HG03565 (cell line): ENCODE data around the gene LRMDA.

Source experiments
- ATAC-seq: cut with Tn5 transposase; IDR thresholded peaks from one replicate; pipeline ENCODE4 v1.9.1; 2021; ENCODE audit warnings: mild to moderate bottlenecking, moderate library complexity; ENCODE audit not compliant: unreplicated experiment

The LRMDA gene

DNA sequence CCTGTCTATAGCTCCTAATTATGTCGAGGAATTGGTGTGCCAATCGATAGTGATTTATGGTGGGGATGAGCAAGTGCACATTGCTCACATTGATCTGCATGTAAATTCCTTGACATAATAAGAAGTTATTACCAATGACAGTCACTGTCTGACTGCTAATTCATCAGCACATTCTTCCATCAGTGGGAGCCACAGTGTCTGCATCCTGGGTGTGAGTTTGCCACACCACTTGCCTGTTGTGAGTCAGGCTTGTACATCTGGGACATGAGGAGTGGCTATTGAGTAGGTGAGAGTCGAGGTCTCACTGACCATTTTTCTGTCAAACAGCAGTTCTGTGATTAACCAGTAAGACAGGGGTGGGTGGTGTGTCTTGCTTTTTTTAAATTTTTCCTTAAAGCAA, 263.4 kb downstream of the LRMDA start:
- no peak for ATAC-seq

DNA sequence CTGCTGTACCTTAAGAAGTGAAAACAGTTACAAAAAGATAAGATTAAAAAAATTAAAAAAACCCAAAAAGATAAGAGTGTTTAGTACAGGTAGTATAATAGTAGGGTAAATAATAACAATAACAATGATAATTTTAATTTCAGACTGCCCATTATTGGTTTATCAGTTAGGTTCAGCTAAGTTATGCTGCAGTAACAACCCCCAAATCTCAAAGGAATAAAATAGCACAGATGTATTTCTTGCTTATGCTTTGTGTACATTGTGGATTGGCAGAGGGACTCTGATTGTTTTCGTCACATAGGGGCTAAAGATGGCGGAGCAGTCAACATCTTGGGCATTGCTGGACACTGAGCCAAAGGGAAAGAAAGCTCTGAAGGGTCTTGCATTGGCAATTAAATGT, 264.6 kb downstream of the LRMDA start:
- ATAC-seq: no peak

DNA sequence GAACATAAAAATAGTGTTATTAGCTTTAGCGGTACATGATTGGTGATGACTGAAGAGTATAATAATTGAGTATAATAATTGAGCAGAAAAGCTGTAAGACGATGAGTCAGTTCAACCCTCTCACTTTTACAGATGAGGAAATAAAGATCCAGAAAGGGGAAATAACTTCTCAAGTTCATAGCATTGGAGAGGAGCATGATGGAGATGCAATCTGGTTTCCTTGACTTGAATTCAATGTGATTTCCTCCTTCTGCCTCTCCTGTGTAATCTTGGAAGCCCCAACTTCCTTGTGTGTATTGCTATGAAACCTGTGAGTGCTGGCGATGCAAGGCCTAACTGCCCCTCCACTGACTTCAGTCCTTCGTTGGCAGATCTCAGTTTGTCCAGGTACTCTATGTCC, 265.1 kb downstream of the LRMDA start:
- ATAC-seq: no peak

DNA sequence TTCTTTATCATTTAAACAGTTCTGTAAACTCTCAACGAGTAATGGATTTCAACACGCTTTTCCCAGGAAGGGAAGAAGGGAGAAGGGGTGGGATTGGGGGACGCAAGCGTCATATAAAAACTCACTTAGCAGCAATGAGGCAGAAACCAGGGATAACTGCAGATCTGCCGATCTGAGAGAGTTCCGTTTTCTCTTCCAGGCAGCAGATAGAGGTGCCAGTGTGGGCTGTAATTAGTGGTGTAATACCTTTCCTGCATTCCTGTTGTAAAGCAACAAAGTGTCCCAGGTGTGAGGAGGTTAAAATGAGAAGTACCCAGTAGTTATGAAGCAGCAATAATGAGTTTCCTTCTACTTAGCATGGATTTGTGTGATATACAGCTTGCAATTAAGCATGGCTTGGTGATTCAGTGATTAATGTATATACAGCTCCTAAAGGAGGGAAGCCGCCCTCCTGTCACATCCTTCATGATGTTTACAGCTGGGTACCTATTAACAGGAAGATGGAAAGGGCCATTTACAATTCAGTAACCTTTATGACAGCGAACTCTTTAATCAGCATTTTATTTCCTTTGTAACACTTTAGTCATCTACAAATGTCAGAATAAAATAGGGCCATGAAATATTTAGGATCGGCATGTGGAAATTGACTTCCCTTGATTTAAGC, 271.9 kb downstream of the LRMDA start:
- no peak for ATAC-seq

DNA sequence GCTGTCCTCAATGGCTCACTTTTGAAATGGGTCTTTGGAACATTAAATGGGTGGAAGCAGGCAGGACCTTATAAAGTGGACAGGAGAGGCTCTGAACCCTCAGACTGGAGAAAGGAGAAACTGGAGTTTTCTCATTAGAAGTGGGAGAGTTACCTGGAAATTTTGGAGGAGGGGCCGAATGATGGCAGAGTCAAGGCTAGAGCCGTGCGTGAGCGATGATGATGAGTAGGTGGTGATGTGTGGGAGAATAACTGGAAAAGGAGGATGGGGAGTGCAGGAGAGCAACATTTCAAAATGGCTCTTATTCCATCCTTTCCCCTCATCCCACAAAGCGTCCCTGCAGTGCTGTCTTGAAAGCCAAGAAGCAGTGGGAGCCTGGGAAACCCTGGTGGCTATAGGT, 274.0 kb downstream of the LRMDA start:
- ATAC-seq: no peak

DNA sequence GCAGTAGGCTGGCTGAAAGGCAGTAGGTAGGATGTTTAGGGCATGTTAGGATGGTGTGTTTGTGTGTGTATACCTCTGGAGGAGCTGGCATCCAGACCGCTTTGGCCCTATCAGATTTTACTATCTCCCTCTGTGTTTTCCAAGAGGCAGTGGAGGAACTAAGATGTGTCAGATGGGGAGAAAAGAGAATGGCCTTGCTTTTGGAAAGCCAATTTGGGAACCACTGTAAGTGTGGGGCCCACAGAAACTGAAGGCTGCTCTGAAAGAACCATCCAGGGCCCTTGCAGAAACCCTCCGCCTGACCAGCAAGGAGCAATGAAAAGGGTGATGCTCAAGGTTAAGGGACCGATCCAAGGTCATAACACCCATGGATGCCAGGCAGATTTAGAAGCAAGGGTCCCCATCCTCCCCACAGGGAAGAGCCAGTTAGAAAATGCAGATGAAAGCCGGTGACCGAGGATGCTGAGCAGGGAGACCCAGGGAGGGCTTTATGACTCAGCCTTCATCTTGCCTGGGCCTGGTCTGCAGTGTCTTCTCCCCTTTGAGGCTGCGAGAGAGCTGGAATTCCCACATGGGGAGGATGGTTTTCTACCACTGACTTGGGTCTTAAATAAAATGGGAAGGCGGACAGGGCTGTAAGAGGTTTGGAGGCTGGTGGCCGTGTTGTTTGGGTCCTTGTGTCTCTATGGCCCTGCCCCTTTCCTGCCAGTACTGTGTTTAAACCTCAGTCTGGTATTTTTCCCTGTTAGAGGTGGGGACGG, 275.8 kb downstream of the LRMDA start:
- no peak for ATAC-seq

DNA sequence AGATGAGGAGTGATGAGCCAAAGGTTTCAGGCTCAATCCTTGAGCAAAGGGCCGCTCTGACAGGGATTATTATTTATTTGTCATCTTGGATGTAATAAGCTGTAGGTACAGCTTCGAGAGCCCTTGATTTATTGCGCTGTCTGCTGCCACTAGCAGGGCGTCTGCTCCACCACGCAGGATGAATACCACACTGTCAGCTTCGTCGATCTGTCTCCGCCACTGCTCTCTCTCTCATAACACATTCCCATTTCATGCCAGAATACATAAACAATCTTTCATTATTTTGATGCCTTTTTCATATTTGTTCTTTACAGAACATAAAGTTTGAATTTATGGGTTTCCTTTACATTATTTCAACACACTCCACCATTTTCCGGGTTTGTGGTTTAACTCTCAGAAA, 276.6 kb downstream of the LRMDA start:
- ATAC-seq: no peak

DNA sequence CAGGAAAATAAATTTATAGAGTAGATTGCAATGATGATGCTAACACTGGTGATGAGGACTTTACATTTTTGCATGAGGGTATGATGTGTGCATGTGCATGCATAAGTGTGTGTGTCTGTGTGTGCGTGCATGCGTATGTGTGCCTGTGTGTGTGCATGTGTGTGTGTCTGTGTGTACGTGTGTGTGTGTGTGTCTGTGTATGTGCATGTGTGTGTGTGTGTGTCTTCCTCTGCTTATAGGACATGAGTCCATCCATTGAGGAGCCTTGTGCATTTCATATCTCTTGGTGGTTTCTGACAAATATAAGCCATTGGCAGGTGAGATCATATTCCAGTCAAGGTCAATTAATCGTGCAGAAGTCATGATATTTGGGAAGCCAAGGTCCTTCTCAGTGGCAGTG, 277.8 kb downstream of the LRMDA start:
- ATAC-seq: no peak

DNA sequence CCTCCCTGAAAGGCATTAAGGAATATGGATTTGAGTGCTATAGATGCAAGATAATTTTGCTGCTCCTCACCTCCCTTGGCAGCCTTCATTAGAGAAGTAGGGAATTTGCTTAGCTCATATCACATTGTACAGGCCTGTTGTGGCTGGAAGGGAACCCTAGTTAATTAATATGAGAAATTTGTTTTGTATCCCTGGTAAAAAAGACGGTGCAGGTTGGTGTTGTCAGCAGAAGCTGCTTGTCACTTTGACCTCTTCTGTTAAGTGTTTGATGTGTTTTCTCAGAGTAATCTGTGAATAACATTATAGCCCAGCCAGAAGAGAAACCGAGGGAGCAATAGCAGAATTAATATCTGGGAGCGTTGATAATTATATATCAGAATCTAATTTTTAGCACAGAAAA, 278.4 kb downstream of the LRMDA start:
- no peak for ATAC-seq

DNA sequence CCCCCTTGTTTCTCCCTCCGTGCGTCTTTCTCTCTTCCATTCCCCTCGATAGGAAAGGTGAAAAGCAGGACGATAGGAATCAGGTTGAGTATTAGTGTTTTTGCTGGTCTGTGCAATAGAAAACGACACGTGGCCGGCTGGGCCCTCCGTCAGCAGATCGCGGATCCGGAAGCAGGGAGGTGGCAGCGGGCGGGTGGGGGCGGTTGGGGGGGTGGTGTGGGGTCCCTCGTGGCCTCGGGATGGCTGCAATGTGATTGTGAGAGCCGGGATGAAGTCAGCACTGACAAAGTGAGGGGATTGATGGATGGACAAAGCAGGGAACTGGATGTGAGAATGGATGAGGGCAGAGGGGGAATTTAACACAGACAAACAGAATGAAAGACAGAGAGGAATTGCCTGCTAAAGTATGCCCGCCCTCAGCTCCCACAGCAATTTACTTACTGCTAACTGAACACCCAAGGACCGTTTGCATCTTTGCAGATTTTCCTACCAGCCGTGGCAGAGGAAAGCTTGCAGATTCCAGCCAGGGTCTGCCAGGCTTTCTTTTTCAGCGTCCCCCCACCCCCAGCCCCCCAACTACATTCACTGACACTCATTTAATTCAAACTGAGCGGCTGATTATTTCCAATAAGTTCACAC, 280.9 kb downstream of the LRMDA start:
- ATAC-seq: no peak

DNA sequence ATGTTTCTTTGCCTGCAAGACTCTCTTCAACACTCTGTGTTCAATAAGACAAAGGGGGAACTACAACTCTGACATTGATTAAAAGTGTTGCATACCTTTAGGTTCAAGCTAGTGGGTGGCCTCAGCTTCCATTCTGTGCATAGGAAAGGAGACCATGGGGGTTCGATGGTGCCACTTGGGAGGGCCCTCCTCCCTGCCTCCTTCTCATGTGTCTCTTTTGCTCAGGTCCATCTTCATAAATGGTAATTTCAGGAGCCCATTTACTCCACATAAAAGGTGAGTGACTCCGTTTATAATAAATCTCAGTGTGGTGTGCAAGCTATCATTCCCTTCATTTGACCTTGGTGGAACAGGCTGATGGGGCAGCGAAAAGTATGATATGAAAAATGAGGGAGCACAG, 285.1 kb downstream of the LRMDA start:
- no peak for ATAC-seq

DNA sequence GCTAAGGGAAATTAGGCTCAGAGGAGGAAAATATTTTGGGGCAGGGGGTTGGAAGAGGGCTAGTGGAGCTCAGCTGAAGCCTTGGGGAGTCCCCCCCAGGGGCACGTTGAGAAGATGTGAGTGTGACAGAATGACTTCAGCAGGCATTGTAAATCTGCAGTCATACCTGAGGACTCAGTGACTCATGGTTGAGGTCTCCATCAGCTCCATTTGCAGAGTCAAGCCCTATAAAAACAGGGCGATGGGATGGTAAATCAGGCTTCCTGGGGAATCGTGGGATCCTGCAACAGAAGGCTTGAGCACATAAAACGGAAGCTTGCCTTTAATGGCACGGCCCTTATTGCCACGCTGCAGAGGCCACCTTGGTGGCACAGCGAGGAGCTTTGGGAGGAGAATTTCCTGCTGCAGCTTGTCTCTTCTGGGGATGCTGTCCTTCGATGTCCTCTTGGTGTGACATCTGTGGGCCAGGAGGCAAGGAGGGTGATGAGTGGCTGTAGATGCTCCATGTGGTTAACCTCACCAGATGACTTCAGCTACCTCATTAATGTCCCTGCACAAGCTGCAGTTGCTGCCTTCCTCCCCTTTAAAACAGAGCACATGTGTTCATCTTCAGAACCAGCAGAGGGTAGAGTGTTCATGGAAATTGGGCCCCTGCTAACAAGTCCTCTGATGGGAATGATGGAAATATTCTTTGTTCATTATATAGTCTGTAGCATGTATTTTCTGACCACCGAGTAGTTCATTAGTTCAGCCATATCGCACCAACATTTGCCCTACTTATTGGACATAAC, 285.9 kb downstream of the LRMDA start:
- ATAC-seq: no peak

DNA sequence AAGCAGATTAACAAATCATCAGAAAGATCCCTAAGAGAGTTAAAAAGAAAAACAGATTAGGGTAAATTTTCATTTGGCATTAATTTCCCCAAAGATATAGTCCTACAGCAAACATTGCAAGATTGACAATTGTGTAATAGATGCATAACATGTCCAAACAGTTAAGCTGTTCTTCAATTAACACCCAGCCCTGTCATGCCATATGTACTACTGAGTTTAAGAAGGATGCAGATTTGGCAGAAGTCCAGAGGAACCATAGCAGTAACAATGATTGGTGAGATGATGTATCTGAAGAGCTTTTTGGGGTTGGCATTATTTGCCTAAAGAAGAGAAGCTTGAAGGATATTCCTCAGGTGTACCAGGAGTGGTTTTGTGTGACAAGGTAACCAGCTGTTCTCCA, 287.6 kb downstream of the LRMDA start:
- no peak for ATAC-seq

DNA sequence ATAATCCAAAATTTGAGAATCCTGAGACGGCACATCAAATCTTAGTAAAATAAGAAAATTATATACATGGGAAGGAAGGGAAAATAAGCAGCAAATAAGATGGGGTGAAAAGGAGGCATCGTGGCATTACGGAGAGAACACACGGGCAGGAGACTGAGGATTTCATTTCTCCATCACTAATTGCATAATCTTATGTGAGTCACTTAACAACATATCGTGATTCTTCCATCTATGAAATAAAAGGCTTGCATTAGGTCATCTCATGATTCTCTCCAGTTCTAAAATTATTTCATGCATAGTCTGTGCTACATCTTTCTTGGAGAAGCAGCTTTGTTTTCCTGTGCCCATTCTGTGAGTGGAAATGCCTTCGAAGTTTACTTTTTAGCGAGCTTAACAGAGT, 288.7 kb downstream of the LRMDA start:
- no peak for ATAC-seq

DNA sequence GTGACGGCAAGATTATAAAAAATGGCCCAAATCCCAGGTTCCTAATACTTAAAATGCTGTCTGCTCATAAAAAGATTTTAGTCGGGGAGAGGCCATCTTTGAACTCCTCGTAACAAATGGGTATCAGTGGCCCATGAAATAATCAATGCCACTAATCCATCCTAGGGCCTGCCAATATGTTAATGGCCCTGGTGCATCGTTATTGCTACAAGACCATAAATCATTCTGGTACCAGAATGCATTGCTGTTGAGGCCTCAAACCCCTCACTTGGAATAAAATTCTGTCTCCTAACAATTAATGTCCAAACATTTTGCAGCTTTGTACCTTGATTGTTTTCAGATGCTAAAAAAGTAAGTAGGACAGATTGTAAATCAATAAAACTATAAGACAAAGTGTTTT, 290.6 kb downstream of the LRMDA start:
- ATAC-seq: no peak

DNA sequence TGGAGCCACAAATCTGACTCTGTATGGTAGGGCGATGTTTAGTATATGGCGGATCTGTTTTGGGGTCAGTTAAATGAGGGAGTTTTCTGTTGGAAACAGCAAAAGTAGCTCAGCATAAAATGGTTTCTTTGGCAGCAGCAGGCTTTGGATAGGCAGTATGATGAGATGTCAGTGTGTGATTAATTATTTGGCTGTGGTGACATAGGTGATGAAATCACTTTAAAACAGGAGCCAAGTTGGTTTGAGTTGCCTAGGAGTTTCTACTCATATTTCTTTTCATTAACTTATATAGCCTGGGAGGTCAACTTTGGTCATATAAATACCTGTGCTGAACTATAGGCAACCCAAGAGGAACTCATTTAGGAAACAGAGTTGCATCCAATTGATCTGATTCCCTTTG, 291.2 kb downstream of the LRMDA start:
- ATAC-seq: no peak

DNA sequence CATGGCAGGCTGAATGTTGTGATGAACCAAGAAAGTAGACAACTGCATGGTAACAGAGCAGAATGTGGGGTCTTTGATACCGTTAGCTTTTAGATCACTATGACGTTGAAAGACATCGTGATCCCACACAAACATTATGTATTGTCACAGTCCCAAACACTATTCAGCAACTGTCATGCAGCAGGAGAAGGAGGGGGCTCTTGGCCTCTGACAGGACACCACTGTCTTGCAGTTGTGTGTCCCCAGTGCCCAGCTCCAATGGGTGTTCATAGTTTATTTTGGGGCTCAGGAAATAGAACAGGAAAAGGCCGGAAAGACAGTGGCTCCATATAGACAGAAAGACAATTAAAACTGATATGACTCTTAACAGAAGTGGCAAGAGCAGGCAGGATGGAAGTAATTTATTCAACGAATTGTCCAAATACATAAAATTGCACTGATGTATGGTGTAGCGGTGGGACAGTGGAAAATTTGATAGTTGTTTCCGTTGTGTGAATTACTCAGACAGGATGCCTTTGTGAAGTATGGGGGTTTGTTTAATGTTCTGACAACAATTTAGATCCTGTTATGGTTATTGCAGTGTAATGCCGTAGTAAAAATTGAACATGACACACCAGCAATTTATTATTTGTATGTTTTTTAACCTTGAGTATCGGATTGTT, 292.0 kb downstream of the LRMDA start:
- ATAC-seq: no peak

DNA sequence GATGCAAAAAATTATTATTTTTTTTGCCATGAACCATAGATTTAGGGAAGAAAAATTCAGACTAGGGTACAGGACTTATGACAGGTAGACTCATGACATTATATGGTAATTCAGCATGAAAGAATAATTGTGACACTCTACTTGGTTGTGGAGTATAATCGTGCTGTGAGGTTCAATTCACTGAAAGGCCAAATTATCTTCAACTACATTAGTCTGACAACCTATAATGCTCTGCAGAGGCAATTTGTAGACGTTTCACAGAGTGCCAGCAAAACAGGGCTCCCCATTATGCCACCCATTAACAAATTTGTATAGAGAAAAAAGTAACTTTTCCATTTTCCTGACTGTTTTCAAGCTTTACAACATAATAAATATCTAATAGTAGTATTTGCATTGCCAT, 292.6 kb downstream of the LRMDA start:
- no peak for ATAC-seq

DNA sequence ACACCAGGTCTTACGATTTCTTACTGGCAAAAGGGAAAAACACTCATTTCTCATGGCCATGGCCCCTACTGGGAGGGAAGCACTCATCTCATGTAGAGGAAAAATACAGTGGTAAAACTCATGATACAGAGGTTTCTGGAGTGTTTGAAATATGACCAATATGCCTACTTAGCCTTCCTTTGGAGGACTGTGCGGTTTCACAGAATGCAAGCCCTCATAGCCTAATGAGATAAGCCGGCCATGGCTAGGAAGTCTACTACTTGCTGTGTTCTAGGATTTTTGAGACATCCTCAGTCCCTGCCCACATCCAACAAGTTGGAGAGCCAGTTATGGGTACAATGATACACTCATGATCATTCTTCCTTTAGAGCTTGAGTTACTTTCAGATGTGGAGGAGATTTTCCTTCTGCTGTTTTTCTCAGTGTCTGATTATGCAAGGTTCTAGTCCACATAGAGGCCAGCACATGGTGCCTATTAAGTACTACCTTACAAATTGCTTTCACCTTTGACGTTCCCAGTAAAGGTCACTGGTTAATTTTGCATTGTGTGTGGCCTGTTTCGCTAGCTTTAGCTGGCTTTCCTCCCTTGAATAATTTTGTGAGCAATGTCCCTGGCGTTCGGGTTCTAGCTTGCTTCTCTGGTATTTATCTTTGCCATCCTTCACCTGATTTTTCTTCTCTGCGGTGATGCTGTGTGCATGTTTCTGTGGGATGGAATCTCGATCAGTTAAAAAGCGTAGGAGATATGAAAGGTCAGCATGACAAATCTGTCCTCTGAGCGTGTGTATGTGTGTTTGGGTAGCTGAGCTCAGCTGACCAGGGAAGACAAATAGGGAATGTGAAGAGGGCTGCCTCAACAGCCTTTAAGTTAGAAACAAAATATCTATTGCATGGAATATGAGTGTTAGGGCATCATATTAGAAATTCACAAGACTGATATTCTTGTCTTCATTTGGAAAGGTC, 295.4 kb downstream of the LRMDA start:
- no peak for ATAC-seq

DNA sequence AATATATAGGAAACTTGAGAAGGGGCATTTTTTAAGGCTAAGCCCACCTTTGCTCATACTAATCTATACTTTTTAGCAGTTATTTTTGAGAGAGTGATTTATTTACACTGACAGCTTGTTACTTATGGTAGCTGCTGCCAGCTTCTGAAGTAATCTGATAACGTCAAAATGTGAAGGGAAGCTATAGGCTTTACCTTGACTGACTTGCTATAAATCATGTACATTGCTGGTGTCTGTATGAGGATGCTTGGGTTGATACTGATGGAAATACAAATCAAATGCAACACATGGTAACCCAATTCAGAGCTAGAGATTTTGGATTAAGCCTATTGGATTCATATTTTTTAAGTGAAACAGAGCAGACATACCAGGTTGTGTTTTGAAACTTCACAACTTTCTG, 299.4 kb downstream of the LRMDA start:
- no peak for ATAC-seq
